Measurements from ENCODE around the gene AIF1. TPM values are rescaled to one million over a fixed set of nuclear protein-coding genes. Genes with fewer than 3 reads are reported as not detected.

The AIF1 gene
- polyA plus RNA-seq, 1 donor (not counting 4 experiments of a cell fraction or from before 2014, with no cell fraction given): not detected

DNA sequence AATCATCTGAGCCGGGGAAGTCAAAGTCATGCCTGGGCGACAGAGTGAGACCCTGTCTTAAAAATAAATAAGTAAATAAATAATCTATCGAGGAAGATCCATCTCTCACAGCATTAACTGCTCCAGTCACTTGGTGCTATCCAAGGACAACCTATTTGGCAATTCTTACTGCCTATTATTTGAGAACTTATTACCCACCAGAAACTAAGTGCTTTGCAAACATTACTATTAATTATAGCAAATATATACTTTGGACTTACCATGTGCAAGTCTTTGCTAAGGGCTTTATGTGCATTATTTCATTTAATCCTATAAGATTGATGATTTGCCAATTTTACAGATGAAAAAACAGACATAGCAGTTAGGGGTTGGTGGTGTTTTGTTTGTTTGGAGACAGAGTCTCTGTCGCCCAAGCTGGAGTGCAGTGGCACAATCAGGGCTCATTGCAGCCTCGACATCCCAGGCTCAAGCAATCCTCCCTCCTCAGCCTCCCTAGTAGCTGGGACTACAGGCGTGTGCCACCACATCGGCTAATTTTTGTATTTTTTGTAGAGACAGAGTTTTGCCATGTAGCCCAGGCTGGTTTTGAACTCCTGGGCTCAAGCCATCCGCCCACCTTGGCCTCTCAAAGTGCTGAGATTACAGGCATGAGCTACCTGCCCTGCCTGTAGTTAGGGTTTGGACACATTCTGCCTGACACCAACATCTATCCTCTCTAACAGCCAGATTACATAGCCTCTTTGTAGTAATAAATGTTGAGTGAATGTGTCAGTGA is 39.7 kb downstream of the AIF1 start:
- Histone ChIP-seq H3K79me2 (ENCODE audit: control insufficient read depth, insufficient read depth, low read length) (peaks cover 50% of the 10 kb centered on the region), H3K9ac (ENCODE audit: control insufficient read depth, extremely low read depth, insufficient read depth, low read length) (no peak overlapping the region), H2AFZ (ENCODE audit: control insufficient read depth, low read length) (no peak overlapping the region), H3K4me1 (ENCODE audit: control insufficient read depth, extremely low read depth, insufficient read depth, low read length) (peaks cover 27% of the 10 kb centered on the region), H3K4me2 (ENCODE audit: control insufficient read depth, extremely low read depth, insufficient read depth, low read depth, low read length) (no peak overlapping the region), H3K27me3 (ENCODE audit: control insufficient read depth, extremely low read depth, insufficient read depth, low read length) (no peaks in the 10 kb centered on the region), H4K20me1 (ENCODE audit: control insufficient read depth, extremely low read depth, insufficient read depth, low read length) (no peaks in the 10 kb centered on the region), H3K9me3 (ENCODE audit: control insufficient read depth, low read depth, low read length) (no peaks in the 10 kb centered on the region), H3K9me1 (ENCODE audit: control insufficient read depth, extremely low read depth, insufficient read depth, low read length) (no peaks in the 10 kb centered on the region), H3K36me3 (ENCODE audit: control insufficient read depth in 2 of 2, extremely low read depth in 1 of 2, insufficient read depth in 2 of 2, low read length in 2 of 2) (peaks cover 8 to 10% of the 10 kb centered on the region in 2 experiments), H3K4me3 (ENCODE audit: control insufficient read depth in 2 of 3, extremely low read depth in 1 of 3, insufficient read depth in 2 of 3, low read depth in 1 of 3, low read length in 3 of 3) (no peak overlapping the region), H3K27ac (ENCODE audit: control insufficient read depth, insufficient read depth, low read length) (no peak overlapping the region)
- FAIRE-seq (no peak), DNase-seq (ENCODE audit: low read depth, low spot score) (no peak)
- dilution Hi-C loops (cut with MboI; ENCODE audit: extremely low pct_ligation_motif_present, low sequenced_read_pairs): no loop called here
- TF ChIP-seq EZH2 (IDR thresholded peaks at IDR 0.05; ENCODE audit: low read length): no peak
- TF ChIP-seq, protein P1, sequence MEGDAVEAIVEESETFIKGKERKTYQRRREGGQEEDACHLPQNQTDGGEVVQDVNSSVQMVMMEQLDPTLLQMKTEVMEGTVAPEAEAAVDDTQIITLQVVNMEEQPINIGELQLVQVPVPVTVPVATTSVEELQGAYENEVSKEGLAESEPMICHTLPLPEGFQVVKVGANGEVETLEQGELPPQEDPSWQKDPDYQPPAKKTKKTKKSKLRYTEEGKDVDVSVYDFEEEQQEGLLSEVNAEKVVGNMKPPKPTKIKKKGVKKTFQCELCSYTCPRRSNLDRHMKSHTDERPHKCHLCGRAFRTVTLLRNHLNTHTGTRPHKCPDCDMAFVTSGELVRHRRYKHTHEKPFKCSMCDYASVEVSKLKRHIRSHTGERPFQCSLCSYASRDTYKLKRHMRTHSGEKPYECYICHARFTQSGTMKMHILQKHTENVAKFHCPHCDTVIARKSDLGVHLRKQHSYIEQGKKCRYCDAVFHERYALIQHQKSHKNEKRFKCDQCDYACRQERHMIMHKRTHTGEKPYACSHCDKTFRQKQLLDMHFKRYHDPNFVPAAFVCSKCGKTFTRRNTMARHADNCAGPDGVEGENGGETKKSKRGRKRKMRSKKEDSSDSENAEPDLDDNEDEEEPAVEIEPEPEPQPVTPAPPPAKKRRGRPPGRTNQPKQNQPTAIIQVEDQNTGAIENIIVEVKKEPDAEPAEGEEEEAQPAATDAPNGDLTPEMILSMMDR (optimal IDR thresholded peaks at IDR 0.05 in 1 of 3, IDR thresholded peaks at IDR 0.05 in 1 of 3, conservative IDR thresholded peaks at IDR 0.05 in 1 of 3; ENCODE audit: extremely low read depth in 1 of 3, insufficient read depth in 2 of 3, low read length in 3 of 3): no peak

DNA sequence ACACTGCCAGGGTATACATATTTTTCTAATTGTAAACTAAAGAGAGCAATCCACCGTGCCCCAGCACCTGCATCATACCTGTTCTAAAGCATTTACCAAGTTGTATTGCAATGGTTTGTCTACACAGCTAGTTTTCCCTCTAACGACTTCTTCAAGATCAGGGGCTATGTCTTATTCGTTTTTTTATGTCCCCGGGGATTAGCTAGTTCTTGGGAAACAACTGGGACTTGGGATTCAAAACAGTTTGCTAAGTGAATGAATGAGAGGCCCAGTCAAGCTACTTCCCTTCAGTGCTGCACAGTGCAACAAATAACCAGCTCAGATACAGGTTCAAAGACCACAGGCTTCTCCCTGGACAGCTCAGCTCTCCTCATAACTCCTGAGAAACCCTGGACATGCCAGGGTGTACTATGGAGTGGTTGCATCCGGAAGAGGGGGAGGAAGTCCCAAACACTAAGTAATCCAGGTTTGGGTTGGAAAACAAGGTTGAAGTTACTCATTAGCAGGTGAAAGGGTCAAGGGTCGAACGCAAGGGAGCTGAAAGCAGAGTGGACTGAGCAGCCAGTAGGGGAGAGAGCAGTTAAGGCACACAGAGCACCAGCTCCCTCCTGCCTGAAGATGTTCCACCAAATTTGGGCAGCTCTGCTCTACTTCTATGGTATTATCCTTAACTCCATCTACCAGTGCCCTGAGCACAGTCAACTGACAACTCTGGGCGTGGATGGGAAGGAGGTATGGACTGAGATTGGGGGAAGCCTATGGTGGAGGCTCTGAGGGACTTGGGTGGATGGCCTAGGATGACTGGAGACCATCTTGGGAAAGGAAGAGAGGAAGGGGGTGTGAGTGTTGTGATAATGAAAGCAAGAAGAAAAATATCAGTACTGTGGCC is 40.6 kb downstream of the AIF1 start, which contains the start of gene APOM:
TSS of gene APOM (plus strand) at position 546 of the 889 bp plus-strand sequence. CDS start at position 619, 73 bp downstream.
- H3K27me3 ChIP-seq (ENCODE audit: control insufficient read depth, extremely low read depth, insufficient read depth, low read length): no peaks in the 10 kb centered on the region
- H3K79me2 ChIP-seq (ENCODE audit: control insufficient read depth, insufficient read depth, low read length): peaks cover 49% of the 10 kb centered on the region
- no peak for TF ChIP-seq EZH2 (IDR thresholded peaks at IDR 0.05; ENCODE audit: low read length)
- TF ChIP-seq, protein P1 (optimal IDR thresholded peaks at IDR 0.05 in 1 of 3, IDR thresholded peaks at IDR 0.05 in 1 of 3, conservative IDR thresholded peaks at IDR 0.05 in 1 of 3; ENCODE audit: extremely low read depth in 1 of 3, insufficient read depth in 2 of 3, low read length in 3 of 3): no peak
- dilution Hi-C loops (cut with MboI; ENCODE audit: extremely low pct_ligation_motif_present, low sequenced_read_pairs): no loop called here
- H3K9me1 ChIP-seq (ENCODE audit: control insufficient read depth, extremely low read depth, insufficient read depth, low read length): no peaks in the 10 kb centered on the region
- no peak within 1 kb of the TSS for H3K27ac ChIP-seq (ENCODE audit: control insufficient read depth, insufficient read depth, low read length)
- H3K4me2 ChIP-seq (ENCODE audit: control insufficient read depth, extremely low read depth, insufficient read depth, low read depth, low read length): no peak within 1 kb of the TSS
- DNase-seq (ENCODE audit: low read depth, low spot score) (no peak), FAIRE-seq (no peak)
- no peak within 1 kb of the TSS for H3K4me3 ChIP-seq (ENCODE audit: control insufficient read depth in 2 of 3, extremely low read depth in 1 of 3, insufficient read depth in 2 of 3, low read depth in 1 of 3, low read length in 3 of 3)
- no peaks in the 10 kb centered on the region for H3K9me3 ChIP-seq (ENCODE audit: control insufficient read depth, low read depth, low read length)
- no peak within 1 kb of the TSS for H2AFZ ChIP-seq (ENCODE audit: control insufficient read depth, low read length)
- H3K9ac ChIP-seq (ENCODE audit: control insufficient read depth, extremely low read depth, insufficient read depth, low read length): no peak within 1 kb of the TSS
- peaks cover 7 to 10% of the 10 kb centered on the region in 2 experiments for H3K36me3 ChIP-seq (ENCODE audit: control insufficient read depth in 2 of 2, extremely low read depth in 1 of 2, insufficient read depth in 2 of 2, low read length in 2 of 2)
- H3K4me1 ChIP-seq (ENCODE audit: control insufficient read depth, extremely low read depth, insufficient read depth, low read length): peaks cover 31% of the 10 kb centered on the region
- H4K20me1 ChIP-seq (ENCODE audit: control insufficient read depth, extremely low read depth, insufficient read depth, low read length): no peaks in the 10 kb centered on the region
